SK-N-SH (cell line): ENCODE data around the gene CAMK1. TPM values are rescaled to one million over a fixed set of nuclear protein-coding genes. Genes with fewer than 3 reads are reported as not detected.
A peak's percentile ranks its signal among the peaks of the same experiment; 100 is the strongest.

ENCODE experiments used
- CTCF ChIA-PET: fragments of 300-600, 350-600 bp; formaldehyde crosslinking; extraction: SDS; loops from one replicate; lab custom pipeline; 2021; lab: Yijun Ruan, JAX
- POLR2A ChIA-PET: fragments of 350-600 bp; sonication (Branson Sonifier 250); formaldehyde crosslinking; extraction: SDS; loops from one replicate; lab custom pipeline; 2020; ENCODE audit warnings: antibody characterized with exemption, inconsistent platforms; lab: Yijun Ruan, JAX
- DNase-seq: peaks from one replicate; pipeline ENCODE4 v3.0.0; 2012
- H2AFZ ChIP-seq: fragments of 200-600 bp; sonication (generic); 2 replicates; pipeline ENCODE4 v1.8.1; 2016; ENCODE audit warnings: antibody characterized with exemption, mild to moderate bottlenecking, low read depth
- H3F3A ChIP-seq: fragments of 200-600 bp; sonication (generic); replicated peaks from 2 replicates; pipeline ENCODE3; 2016; ENCODE audit warnings: antibody characterized with exemption, mild to moderate bottlenecking; ENCODE audit not compliant: insufficient read depth
- H3K27ac ChIP-seq, 2 experiments: fragments of 200-500 bp in 1 of 2; fragments of 200-600 bp in 1 of 2; sonication (Bioruptor generic) in 1 of 2; sonication (generic), shearing (Covaris generic) in 1 of 2; 2 replicates each; pipeline versions ENCODE4 v1.5.1 to v1.6.1; 2014 to 2016; ENCODE audit warnings: low read depth in 2 of 2, inconsistent platforms in 1 of 2, low read length in 1 of 2, mild to moderate bottlenecking in 1 of 2, mixed read lengths in 1 of 2
- H3K27me3 ChIP-seq: fragments of 200-600 bp; sonication (generic), shearing (Covaris generic); 2 replicates; pipeline ENCODE4 v1.6.1; 2016; ENCODE audit warnings: mixed run types; ENCODE audit not compliant: insufficient read depth
- H3K36me3 ChIP-seq, 2 experiments: fragments of 200-500 bp in 1 of 2; fragments of 200-600 bp in 1 of 2; sonication (Bioruptor generic) in 1 of 2; sonication (generic) in 1 of 2; replicated peaks in 1 of 2; 2 replicates each; pipeline versions ENCODE3 to v1.5.1; 2014 to 2016; ENCODE audit warnings: low read length in 1 of 2, mild to moderate bottlenecking in 1 of 2; ENCODE audit not compliant: insufficient read depth in 2 of 2, control insufficient read depth in 1 of 2
- H3K4me1 ChIP-seq, 2 experiments: fragments of 200-500 bp in 1 of 2; fragments of 200-600 bp in 1 of 2; sonication (Bioruptor generic) in 1 of 2; sonication (generic), shearing (Covaris generic) in 1 of 2; 2 replicates each; pipeline versions ENCODE4 v1.5.1 to v1.6.1; 2014 to 2016; ENCODE audit warnings: low read depth in 1 of 2, low read length in 1 of 2, mixed run types in 1 of 2; ENCODE audit not compliant: insufficient read depth in 2 of 2, control insufficient read depth in 1 of 2
- H3K4me2 ChIP-seq: fragments of 200-600 bp; sonication (generic), shearing (Covaris generic); 2 replicates; pipeline ENCODE4 v1.6.1; 2017; ENCODE audit warnings: mixed run types
- H3K4me3 ChIP-seq, 2 experiments: fragments of 200-500 bp in 1 of 2; fragments of 200-600 bp in 1 of 2; sonication (Bioruptor generic) in 1 of 2; sonication (generic), shearing (Covaris generic) in 1 of 2; 2 replicates each; pipeline versions ENCODE4 v1.5.1 to v1.8.1; 2014 to 2016; ENCODE audit warnings: low read depth in 2 of 2, inconsistent platforms in 1 of 2, low read length in 1 of 2, mild to moderate bottlenecking in 1 of 2, mixed read lengths in 1 of 2, moderate library complexity in 1 of 2
- H3K79me2 ChIP-seq: fragments of 200-600 bp; sonication (generic); 2 replicates; pipeline ENCODE4 v1.8.1; 2017; ENCODE audit warnings: mild to moderate bottlenecking; ENCODE audit not compliant: insufficient read depth
- H3K9ac ChIP-seq: fragments of 200-600 bp; sonication (generic); 2 replicates; pipeline ENCODE4 v1.6.1; 2017; ENCODE audit warnings: mixed run types
- H3K9me2 ChIP-seq: fragments of 200-600 bp; sonication (generic); 2 replicates; pipeline ENCODE4 v1.6.1; 2017; ENCODE audit warnings: mixed run types
- H3K9me3 ChIP-seq: fragments of 200-600 bp; sonication (generic); 2 replicates; pipeline ENCODE4 v1.6.1; 2017; ENCODE audit warnings: mixed run types, mild to moderate bottlenecking, moderate library complexity
- H4K20me1 ChIP-seq: fragments of 200-600 bp; sonication (generic); 2 replicates; pipeline ENCODE4 v1.6.1; 2017; ENCODE audit warnings: mild to moderate bottlenecking, mixed run types; ENCODE audit not compliant: insufficient read depth
- CTCF ChIP-seq: fragments of 200-600 bp; sonication (generic); IDR thresholded peaks from 2 replicates; pipeline ENCODE4 v1.6.1; 2017; ENCODE audit warnings: antibody characterized with exemption, mild to moderate bottlenecking, moderate library complexity
- ELF1 ChIP-seq: IDR thresholded peaks from 2 replicates; pipeline ENCODE4 v1.4.0; 2012
- EZH2phosphoT487 ChIP-seq: fragments of 200-600 bp; sonication (generic); IDR thresholded peaks from 2 replicates; pipeline ENCODE4 v1.6.1; 2017; ENCODE audit warnings: low read depth, mixed run types, mild to moderate bottlenecking, antibody characterized with exemption, moderate library complexity, borderline replicate concordance
- FOXJ3 ChIP-seq: sonication (generic); formaldehyde crosslinking; IDR thresholded peaks from 2 replicates; pipeline ENCODE4 v1.5.1; 2020; ENCODE audit warnings: mild to moderate bottlenecking, missing genetic modification reagents
- FOXM1 ChIP-seq: IDR thresholded peaks from 2 replicates; pipeline ENCODE4 v1.4.0; 2012; ENCODE audit warnings: low read depth, mild to moderate bottlenecking
- GABPA ChIP-seq: IDR thresholded peaks from 2 replicates; pipeline ENCODE4 v1.4.0; 2012; ENCODE audit warnings: low read depth, mild to moderate bottlenecking
- GATA2 ChIP-seq: sonication (generic); formaldehyde crosslinking; IDR thresholded peaks from 2 replicates; pipeline ENCODE4 v1.5.0; 2020; ENCODE audit warnings: mild to moderate bottlenecking, missing genetic modification reagents
- IRF3 ChIP-seq: fragments of 150-350 bp; IDR thresholded peaks from 2 replicates; pipeline ENCODE4 v1.6.1; 2016; ENCODE audit warnings: mild to moderate bottlenecking, low read depth, low read length
- MXI1 ChIP-seq: IDR thresholded peaks from 2 replicates; pipeline ENCODE4 v1.6.1; 2012; ENCODE audit warnings: mild to moderate bottlenecking, low read depth, low read length, improper control_type of control experiment
- RAD21 ChIP-seq: IDR thresholded peaks from 2 replicates; pipeline ENCODE4 v1.6.1; 2012; ENCODE audit warnings: mild to moderate bottlenecking, low read length
- RFX5 ChIP-seq: IDR thresholded peaks from 2 replicates; pipeline ENCODE4 v1.6.1; 2012; ENCODE audit warnings: mild to moderate bottlenecking, improper control_type of control experiment, low read length
- SIN3A ChIP-seq: IDR thresholded peaks from 2 replicates; pipeline ENCODE4 v1.6.1; 2012; ENCODE audit warnings: low read depth, mild to moderate bottlenecking, low read length, moderate library complexity, borderline replicate concordance
- SMC3 ChIP-seq: IDR thresholded peaks from 2 replicates; pipeline ENCODE4 v1.6.1; 2012; ENCODE audit warnings: low read depth, low read length, improper control_type of control experiment
- ZBTB33 ChIP-seq: IDR thresholded peaks from 2 replicates; pipeline ENCODE4 v1.4.0; 2012; ENCODE audit warnings: low read depth, borderline replicate concordance
- WGBS: methylation state at CpG from one replicate; pipeline ENCODE4 v1.1.6; 2017; ENCODE audit warnings: low lambda C conversion rate; 5-methylcytosine and 5-hydroxymethylcytosine counted together
- polyA plus RNA-seq, 3 experiments: library from polyadenylated mRNA; depleted of rRNA; stranded (reverse); fragments of >200 nt; gene quantifications; 2 replicates each; pipeline ENCODE4 v1.2.3, GENCODE V29; 2012

CAMK1 gene
- polyA plus RNA-seq, 1 of the 3 experiments (the other 2 are of a cell fraction): 47.1 TPM

- no peaks in the 10 kb centered on the region for H3K9me3 ChIP-seq
- no peaks in the 10 kb centered on the region for H3K9me2 ChIP-seq
- peaks cover 25% of the 10 kb centered on the region for H4K20me1 ChIP-seq
- ChIA-PET CTCF (interaction anchor here (0.9 to 2.1 kb wide), 5 partner anchors 12 to 555 kb away, joined by 3 to 10 read pairs (median 4); partner anchors contain the start of gene OGG1), POLR2A (interaction anchor here (1.2 to 4.4 kb wide), 2 partner anchors 13 to 18 kb away, joined by 3 to 22 read pairs; partner anchors contain the start of gene OGG1)
- peaks cover 5 to 12% of the 10 kb centered on the region in 2 experiments; a peak in 1 of 4 replicates for H3K4me1 ChIP-seq
- TF ChIP-seq ZBTB33 (no peak), RAD21 (no peak), SIN3A (no peak), FOXJ3 (CRISPR knock-in tag) (no peak), CTCF (no peak), FOXM1 (no peak), RFX5 (no peak), SMC3 (no peak), GATA2 (no peak), ELF1 (no peak), MXI1 (no peak), IRF3 (no peak), GABPA (no peak), EZH2phosphoT487 (no peak)
- DNase-seq: no peak
- H3K27me3 ChIP-seq: no peaks in the 10 kb centered on the region
- H3K9ac ChIP-seq: peak overlapping the region; percentile 98
- H3K4me2 ChIP-seq: peak overlapping the region; percentile 100
- H3F3A ChIP-seq: peaks cover 14% of the 10 kb centered on the region
- H3K4me3 ChIP-seq: peak overlapping the region; percentile 84 to 91
- H3K79me2 ChIP-seq: peaks cover 56% of the 10 kb centered on the region
- H2AFZ ChIP-seq: peak overlapping the region; percentile 99
- H3K36me3 ChIP-seq: peaks cover 19 to 26% of the 10 kb centered on the region in 2 experiments
- peak overlapping the region; percentile 95 to 98; a peak in 2 of 4 replicates for H3K27ac ChIP-seq
- WGBS: under 1% methylated on average over 19 of the region's 41 CpGs
Measured at GRCh38 chr3:9732080-9732739, 37.5 kb downstream of the CAMK1 start.
